SIG-M5 (cell line): ENCODE measurements around the gene GLRA3.
"Not testable (repeated sequence)": the region's sequence is repeated elsewhere in the genome, so short reads cannot be mapped to it uniquely, and the experiment has no call there.

ENCODE experiments used
- DNase-seq: peaks from one replicate; lab custom pipeline; 2025; lab: John Stamatoyannopoulos, UW

The GLRA3 gene

DNA sequence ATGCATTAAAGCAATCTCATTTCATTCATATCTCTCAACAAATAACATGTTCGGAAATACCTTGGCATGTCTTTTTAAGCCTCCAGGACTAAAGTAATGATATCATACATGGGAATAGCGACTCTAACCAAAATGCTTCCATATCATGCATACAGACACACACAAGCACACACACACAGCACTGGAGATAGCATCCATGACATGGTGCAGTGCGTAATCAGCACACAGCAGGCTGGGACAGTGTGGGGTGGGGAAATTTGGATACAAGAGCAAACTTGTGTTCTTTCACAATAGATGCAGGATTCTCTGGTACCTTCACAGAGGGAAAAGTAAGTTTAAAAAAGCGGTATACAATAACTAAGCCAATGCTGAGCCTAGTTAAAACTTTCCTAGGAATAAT is 174.4 kb downstream of the GLRA3 start:
- no peak for DNase-seq

DNA sequence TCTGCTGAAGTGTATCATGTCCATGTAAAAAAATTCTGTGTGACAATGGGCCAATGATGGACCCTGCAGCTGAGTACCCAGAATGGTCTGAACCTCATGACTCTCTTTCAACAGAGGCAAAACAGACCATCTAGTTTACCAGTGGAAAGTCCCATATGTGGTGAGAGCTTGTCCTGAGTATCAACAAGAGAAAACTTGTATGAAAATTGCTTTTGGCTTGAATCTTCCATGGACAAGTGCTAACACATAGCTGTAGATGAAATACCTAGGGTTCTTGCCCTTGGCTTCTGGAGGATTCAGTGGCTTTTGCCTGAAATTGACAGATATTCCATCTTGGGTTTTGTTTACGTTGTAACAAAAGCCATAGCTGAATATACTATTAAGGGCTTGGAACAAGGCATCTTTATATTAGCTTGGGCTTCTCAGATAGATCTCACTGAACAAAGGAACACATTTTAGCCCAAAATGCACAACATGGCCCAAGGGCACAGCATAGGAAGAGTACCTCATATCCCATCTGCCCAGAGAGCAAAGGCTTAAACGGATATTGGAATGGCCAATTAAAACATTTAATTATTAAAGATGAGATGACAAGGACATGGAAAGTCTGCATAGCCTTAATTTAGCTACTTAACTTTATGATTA is 178.2 kb downstream of the GLRA3 start:
- no peak for DNase-seq

DNA sequence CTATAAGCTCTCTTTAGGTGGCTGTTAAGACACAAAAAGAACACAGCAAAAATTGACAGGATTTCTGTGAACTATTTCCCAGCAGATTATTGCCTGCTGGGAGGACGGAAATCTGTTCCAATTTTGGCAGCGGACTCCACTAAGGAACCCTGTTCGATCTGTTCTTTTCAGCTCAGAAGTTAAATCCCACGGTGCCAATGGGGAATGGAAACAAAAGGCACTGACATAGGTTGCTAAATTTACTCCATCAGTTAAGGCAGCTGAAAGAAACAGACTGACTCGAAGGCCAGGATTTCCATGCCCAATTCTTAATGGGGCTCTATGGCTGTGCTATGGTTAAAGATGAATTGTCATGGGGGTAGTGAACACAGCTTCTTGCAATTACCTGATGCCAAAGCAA is 180.2 kb downstream of the GLRA3 start:
- DNase-seq: no peak

DNA sequence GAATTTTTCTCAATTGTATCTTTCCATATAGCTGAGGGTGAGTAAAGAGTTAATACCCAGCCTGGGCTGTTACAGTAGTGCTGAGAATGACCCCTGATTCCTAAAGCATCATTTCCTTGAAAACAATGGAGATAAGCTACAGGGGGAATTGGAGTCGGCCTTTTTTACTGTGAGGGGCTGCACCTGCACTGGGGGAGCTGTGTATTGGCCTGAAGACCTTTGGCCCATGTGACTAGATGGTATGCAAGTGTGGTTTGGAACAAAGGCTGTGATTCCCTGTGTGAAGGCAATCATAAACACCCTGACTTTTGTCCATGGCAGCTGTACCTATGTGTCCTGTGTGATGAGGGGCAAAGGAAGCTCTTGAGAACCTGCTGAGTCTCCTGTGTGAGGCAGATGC is 182.7 kb downstream of the GLRA3 start:
- no peak for DNase-seq

DNA sequence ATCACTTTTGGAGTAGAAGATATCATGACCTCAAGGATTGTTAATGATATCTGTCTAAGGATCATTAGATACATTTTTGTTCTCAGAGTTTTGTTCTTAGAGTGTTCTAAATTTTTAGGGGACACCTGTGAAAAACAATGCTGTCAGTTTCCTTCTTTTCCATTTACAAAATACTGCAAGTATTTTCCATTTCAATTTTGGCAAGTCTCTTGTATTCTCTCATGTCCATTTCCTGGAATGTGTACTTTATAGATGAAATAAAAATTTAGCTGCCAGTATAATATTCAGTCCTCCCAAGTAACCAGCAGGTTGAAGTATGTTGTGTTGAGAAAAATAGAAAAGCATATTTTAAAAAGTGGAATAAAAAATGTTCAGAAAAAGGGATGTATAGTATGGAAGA is 188.9 kb downstream of the GLRA3 start:
- no peak for DNase-seq

DNA sequence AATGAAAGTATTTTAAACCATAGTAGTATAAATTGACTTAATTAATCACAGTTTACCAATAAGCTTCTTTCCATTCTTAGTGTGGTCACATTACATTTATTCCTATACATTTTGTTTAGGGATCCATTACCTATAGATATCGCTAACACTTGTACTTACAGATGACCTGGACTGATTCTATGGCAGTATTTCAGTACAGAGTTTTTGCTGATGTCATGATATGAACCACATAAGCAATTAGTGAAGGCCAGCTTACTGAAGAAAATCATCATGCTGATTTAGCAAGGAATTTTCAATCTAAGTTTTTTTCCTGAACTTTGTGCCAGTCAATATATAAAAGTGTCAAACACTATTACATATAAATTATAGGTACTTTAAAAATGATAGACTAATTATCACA is 193.3 kb downstream of the GLRA3 start:
- DNase-seq: no peak

DNA sequence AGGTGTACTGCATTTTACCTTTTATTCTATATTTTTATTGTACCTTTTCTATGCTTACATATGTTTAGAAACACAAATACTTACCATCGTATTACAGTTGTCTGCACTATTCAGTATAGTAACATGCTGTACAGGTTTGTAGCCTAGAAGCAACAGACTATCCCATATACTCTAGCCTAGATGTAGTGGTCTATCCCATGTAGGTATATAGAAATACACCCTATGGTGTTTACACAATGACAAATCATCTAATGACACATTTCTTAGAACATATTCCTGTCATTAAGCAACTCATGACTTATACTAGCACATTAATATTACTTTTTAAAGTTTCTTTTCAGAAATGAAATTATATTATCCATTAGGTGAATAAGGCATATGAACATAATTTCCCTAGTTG is 195.6 kb downstream of the GLRA3 start:
- DNase-seq: no peak

DNA sequence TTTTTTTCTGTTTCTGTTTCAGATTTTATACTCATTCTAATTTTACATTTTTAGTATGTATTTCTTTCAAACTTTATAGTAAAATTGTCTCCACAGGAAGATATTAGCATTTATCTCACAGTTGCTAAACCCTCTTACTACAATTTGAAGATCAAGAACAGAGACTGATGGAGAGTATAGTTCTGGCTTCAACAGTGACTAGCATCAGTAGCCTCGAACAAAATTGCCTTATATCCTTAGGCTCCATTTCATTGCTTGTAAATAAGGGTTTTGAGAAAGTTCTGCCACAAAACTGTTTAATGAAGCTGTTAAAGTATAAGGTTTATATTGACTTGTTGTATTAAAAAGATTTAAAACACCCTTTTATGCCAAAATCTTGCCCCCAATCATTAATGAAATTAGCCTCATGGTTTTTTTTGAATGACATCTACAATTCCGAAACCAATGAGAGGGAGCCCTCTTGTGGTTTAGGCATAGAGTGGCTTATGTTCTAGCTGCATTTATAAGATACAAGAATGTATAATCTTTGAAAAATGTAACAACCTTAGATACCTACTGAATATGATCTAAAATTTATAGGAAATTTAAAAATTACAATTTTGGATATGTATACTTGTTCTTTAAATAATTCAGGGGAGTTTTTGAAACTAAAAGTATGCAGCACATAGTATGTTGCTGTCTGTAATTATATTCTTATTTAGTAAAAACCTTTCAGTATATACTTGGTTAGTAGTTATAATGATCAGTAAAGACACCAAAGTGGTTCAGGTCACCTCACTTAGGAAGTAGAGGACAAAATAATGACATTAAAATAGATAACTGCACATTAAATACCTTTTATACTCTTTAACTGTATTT is 196.9 kb downstream of the GLRA3 start:
- DNase-seq: no peak

DNA sequence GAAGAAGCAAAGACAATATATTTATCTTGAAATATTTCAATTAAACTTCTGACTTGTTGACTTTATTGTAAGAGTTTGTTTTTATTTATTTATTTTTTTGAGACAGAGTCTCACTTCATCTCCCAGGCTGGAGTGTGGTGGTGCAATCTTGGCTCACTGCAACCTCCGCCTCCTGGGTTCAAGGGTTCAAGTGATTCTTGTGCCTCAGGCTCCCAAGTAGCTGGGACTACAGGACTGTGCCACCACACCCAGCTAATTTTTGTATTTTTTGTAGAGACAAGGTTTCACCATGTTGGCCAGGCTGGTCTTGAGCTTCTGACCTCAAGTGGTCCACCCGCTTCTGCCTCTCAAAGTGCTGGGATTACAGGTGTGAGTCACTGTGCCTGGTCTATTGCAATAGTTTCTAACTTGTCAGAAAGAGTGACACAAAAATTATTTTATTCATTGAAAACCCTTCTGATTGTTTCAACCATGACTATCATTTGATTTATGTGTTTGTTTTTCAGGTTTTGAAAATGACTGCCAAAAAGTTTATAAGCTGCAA is 199.1 kb downstream of the GLRA3 start:
- not testable (repeated sequence) for DNase-seq

DNA sequence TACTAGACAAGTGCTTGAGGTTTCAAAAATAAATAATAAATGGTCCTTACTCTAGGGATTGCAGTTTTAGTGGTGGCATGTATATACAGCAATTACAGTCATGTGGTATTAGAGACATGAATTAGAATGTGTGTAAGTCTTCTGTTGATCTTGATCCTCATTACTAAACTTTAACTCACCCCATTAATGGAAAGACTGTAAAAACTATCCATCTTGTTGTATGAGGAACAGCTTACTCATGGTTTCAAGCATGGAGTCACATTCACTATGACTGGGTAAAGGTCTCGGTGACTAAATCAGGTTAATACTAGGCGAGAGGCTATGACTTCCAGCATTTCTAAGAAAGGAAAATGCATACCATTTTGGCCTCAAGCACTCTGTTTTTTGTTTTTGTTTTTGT is 199.8 kb downstream of the GLRA3 start:
- no peak for DNase-seq

DNA sequence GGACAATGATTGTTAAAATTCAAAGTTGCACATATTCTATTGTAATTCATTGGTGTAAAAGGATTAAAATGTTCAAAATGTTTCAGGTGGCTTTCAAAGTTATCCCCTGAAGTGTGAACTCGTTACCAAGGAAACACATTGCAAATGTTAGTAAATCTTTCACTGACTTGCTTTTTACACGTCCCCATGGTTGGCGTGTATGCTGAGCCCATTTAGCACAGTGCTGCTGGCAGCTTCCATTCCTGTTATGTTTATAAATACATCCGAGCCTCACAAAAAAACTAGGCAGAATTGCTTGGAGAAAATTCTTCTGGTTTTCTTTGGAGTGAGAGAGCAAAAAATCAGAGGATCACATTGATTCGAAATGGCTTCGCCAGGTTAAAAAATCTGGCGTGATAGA is 200.9 kb downstream of the GLRA3 start:
- no peak for DNase-seq

DNA sequence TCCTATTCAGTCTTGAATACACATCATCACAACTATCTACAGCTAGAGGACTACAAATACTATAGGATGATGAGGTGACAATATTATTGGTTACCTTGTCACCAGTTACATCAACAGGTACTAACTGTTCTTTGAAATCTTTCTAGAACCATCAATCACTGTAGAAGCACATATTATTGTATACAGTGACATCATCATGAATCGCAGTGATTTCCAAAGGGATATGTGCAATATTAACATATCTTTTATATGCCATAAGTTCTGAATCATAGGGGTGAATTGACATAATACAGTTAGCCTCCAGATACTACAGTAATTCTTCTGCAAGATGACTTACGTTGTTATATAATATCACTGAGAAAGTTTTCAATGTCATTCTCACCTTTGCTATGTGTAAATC is 201.6 kb downstream of the GLRA3 start:
- DNase-seq: no peak

DNA sequence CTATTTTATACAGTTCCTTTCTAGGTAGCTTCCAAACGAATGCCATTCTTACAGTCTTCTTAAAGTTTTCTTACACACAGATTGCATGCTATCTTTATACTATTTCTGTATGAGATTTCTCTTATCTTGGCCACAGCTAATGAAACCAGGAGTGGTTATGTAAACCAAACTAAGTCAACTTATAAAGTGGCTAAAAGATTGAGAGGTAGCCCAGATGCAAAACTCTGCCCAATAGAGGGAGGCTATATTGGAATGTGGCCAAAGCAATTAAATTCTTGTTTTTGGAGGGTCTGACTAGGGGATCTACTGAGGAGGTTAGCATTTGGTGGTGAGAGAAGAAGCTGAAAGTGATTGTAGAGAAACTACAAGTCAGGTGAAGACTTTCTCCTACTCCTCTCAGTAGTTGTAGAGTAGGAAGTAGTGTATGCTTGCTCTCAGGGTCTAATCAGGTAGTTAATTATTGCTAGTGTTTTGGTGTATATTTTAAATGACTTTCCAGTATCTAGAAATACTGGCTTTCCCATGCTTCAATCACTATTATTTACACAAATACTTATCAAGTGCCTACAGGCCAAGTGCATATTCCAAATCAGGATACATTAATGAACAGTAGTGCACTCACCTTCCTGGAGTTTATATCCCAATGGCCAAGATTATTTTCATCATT is 202.6 kb downstream of the GLRA3 start:
- no peak for DNase-seq

DNA sequence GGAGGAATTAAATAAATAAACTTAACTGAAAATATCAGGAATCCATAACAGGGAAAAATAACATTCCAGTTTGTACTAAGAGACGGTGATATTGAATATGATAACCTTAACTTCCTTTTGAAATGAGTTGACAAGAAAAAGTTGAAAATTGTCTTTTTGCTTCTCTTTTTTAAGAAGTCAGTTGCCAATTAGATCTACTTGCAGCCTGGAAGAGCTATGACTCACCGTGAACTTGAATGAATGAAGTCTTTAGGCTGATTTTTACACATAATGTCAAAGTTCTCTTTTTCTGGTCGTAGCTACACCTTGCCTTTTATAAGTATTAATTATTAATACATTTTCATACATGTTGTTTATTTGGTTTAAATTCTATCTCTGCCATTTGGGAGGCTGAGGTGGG is 212.4 kb downstream of the GLRA3 start:
- no peak for DNase-seq

DNA sequence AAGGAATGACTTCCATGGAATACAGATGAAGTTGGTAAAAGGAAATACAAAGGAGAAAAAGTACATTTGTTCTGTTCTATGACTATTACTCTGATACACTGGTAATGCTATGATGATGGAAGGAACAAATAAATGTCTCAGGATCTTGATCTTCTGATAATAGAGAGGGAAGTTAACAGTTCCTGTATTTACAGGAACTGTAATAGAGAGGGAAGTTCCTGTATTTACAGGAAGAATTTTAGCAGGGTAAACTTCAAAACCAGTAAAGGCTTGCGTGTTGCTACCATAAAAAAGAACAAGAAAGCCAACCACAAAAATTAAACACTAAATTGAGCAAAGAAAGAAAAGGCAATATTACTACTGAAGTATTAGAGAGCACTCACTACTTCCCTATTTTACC is 215.1 kb downstream of the GLRA3 start:
- no peak for DNase-seq

DNA sequence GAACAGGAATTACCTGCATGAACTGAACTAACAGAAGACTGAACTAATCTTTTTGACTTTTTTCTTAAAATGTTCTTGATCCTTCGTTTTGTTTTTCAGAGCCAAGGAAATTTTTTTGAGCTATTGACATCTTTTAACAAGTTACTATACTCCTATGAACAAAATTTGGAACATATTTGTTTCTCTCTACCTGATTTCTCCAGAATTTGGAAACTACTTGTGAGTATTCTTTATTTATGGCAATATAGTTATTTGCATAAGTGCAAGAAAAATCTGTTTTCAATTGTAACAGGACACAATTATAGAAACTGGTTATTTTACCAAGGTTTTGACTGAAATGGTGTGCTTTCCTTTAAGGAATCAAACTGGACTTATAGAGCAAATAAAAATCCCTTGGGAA is 217.3 kb downstream of the GLRA3 start:
- no peak for DNase-seq

DNA sequence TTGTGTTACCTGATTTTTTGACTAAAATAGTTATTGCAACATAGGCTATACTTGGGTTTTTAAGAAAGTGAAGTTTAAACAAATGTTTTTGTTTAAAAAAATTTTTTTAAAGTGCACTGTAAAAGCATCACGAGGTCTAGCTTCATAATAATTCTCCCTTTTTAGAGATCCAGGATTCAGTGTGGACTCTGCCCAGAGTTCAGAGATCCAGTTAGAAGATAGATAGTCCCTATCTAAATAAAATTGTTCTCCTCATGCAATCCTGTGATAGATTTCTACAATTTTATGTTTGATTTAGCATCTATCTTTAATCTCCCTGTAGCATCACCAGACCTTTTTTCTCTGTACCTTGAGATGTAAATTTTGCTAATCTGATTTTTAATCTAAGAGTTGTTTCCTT is 221.3 kb downstream of the GLRA3 start:
- no peak for DNase-seq

DNA sequence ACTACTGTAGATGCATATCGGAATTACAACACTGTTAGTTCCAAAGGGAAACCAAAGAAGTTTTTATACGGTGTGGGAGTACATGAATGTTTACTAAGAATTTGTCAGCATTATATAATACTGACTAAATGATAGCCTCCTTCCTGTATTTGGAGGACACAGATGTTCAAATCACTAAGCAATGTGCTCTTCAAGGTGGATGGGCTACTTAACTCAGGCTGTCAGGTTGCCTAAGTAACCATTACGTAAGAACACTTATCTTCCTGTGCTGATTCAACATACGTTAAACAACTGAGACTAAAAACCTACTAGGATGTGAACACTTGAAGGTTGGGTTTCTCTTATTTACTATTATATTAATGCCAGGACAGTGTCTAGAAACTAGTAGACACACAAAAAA is 224.8 kb downstream of the GLRA3 start:
- no peak for DNase-seq

DNA sequence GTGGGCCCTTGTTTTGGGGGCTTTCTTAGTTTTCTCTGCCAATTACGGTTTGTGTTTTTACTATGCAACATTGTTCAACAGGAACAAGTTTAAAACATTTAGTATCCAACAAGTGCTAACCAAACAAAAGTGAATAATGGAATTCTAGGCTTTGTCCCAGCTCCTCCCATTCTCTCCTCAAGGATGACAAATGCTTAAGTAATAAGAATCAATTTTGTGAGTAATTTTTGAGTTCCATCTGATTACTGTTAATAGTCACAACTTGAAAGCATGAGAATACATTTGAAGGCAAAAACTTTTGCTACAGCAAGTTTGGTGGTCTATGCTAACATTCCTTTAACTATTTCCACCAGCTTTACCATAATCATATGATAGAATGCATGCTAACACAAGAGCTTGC is 228.7 kb downstream of the GLRA3 start:
- DNase-seq: no peak

DNA sequence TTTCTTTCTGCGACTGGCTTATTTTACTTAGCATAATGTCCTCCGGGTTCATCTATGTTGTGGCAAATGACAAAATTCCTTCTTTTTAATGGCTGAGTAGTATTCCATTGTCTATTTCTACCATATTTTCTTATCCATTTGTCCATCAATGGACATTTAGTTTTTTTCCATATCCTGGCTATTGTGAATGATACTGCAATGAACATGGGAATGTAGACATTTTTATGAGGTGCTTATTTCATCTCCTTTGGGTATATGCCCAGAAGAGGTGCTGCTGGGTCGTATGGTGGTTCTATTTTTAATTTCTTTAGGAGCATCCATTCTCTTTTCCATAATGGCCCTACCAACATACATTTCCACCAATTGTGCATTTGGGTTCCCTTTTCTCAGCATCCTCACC is 230.2 kb downstream of the GLRA3 start:
- DNase-seq: no peak

DNA sequence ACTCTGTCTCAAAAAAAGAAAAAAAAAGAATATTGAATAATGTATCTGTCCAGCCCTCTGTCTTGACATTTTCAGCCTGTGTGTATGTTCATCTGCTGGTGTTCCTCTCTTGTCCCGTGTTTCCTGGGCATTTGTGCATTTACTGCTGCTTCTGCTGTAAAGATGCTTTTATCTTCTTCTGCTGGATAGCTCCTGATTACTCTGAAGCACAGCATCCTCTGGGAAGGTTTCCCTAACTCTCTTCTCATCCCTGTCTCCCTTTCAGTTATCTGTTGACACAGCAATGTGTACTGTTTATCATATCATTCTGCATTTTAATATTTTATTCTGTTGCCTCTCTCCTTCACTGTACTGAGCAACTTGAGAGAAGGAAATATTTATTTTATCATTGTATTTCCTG is 232.5 kb downstream of the GLRA3 start:
- DNase-seq: no peak

DNA sequence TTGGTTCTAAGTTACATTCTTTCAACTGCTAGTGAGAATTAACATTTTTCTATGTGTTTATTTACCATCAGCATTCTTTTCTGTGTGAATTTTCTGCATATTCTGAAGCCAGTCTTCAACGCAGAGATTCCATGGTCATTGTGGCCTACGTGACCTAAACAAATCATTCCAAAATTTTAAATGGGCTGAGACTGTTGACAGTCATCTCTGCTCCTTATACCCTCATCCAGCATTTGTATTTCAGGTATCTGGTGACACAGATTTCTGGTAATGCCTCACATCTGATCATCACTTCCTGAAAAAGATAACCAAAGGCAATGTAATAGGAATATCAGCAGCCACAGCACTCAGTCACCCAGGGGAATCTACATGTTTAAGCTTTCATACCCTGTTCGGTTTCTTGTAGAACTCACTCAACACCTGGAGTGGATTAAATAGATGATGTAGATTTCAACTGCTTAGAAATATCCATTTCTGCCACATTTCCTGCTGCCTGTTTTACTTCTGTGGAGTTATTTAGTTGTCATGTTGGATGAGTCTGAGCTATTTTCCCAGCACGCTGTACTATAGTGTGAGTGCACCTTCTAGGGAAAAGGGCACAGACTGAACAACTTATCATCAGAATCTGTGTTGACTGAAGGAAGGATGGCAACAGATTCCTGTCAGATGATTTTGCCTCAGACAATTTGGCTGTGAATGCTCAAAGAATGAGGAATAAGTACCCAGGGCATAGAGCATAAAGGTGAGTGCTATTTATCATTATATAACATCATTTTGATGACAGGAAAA is 233.7 kb downstream of the GLRA3 start:
- DNase-seq: no peak
